GM19239 (cell line): ENCODE results near the gene FOXP2.

Source experiments
- DNase-seq: peaks from one replicate; pipeline ENCODE4 v3.0.0; 2011; ENCODE audit warnings: low spot score; ENCODE audit not compliant: insufficient read length
- FAIRE-seq: peaks from 2 replicates; lab custom pipeline; 2011; peaks lifted over from hg19 to GRCh38; lab: Jason Lieb, UNC

Gene FOXP2

GRCh38 chr7:114647518-114647917 lies 232.9 kb downstream of the FOXP2 start:
- FAIRE-seq (no peak), DNase-seq (no peak)

GRCh38 chr7:114648117-114648516 lies 233.5 kb downstream of the FOXP2 start:
- FAIRE-seq (no peak), DNase-seq (no peak)

- FAIRE-seq (no peak), DNase-seq (no peak)
Observed at GRCh38 chr7:114648680-114649079, 234.1 kb downstream of the FOXP2 start.

- FAIRE-seq (peak; percentile 26), DNase-seq (no peak)
Observed at GRCh38 chr7:114649689-114650088, 235.1 kb downstream of the FOXP2 start.

GRCh38 chr7:114650491-114650890 lies 235.9 kb downstream of the FOXP2 start:
- DNase-seq, result no peak
- FAIRE-seq, result no peak

GRCh38 chr7:114652041-114652440 lies 237.4 kb downstream of the FOXP2 start:
- FAIRE-seq, result no peak
- no peak for DNase-seq

- FAIRE-seq, result no peak
- DNase-seq, result no peak
Observed at GRCh38 chr7:114653364-114654088, 238.9 kb downstream of the FOXP2 start.

GRCh38 chr7:114656466-114656865 lies 241.9 kb downstream of the FOXP2 start:
- DNase-seq (no peak), FAIRE-seq (no peak)

GRCh38 chr7:114657279-114657678 lies 242.7 kb downstream of the FOXP2 start:
- DNase-seq (no peak), FAIRE-seq (no peak)

GRCh38 chr7:114658216-114658615 lies 243.6 kb downstream of the FOXP2 start:
- FAIRE-seq (no peak), DNase-seq (no peak)

GRCh38 chr7:114659409-114660125 lies 245.0 kb downstream of the FOXP2 start:
- DNase-seq, result no peak
- FAIRE-seq, result no peak

GRCh38 chr7:114660126-114660486 lies 245.5 kb downstream of the FOXP2 start:
- FAIRE-seq, result no peak

GRCh38 chr7:114660753-114661152 lies 246.1 kb downstream of the FOXP2 start:
- FAIRE-seq, result no peak
- no peak for DNase-seq

More at GRCh38 chr7:114660126-114660486, 245.5 kb downstream of the FOXP2 start:
- no peak for DNase-seq

GRCh38 chr7:114662002-114662677 lies 247.5 kb downstream of the FOXP2 start:
- DNase-seq, result no peak
- no peak for FAIRE-seq

GRCh38 chr7:114663502-114663901 lies 248.9 kb downstream of the FOXP2 start:
- FAIRE-seq (no peak), DNase-seq (no peak)

GRCh38 chr7:114670676-114671075 lies 256.1 kb downstream of the FOXP2 start:
- FAIRE-seq, result no peak
- no peak for DNase-seq

- no peak for FAIRE-seq
- DNase-seq, result no peak
Observed at GRCh38 chr7:114671563-114672123, 257.0 kb downstream of the FOXP2 start.

- DNase-seq (no peak), FAIRE-seq (no peak)
Observed at GRCh38 chr7:114678116-114678515, 263.5 kb downstream of the FOXP2 start.

GRCh38 chr7:114687238-114687637 lies 272.6 kb downstream of the FOXP2 start:
- FAIRE-seq (no peak), DNase-seq (no peak)

- no peak for FAIRE-seq
- no peak for DNase-seq
Observed at GRCh38 chr7:114688443-114689055, 273.9 kb downstream of the FOXP2 start.
